ENCODE measurements around the gene SLC4A4. TPM values are rescaled to one million over a fixed set of nuclear protein-coding genes. Genes with fewer than 3 reads are reported as not detected.

The SLC4A4 gene
- total RNA-seq, 2 donors from 2014 or later, result 1.8 TPM

DNA sequence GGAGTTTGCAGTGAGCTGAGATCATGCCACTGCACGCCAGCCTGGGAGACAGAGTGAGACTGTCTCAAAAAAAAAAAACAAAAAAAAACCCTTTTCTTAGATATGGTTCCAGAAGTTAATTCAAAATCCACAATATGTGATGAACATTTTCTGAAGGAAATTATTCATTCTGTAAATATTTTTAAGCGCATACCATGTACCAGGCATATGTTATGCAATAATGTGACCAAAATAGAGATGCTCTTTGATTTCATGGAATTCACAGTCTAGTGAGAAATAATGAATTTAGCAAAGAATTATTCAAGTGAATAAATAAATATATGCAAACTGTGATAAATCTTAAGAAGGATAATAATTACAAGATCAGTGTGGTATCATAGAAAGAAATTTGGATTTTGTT is 270.3 kb downstream of the SLC4A4 start:
- no peak for ATAC-seq (ENCODE audit: insufficient number of reproducible peaks, low FRiP score, low read depth)
- Histone ChIP-seq H3K36me3 (no peaks in the 10 kb centered on the region), H3K9me3 (no peaks in the 10 kb centered on the region), H3K27ac (no peak overlapping the region), H3K4me1 (ENCODE audit: control insufficient read depth in 1 of 2, low read depth in 2 of 2) (no peaks in the 10 kb centered on the region), H3K4me3 (no peak overlapping the region), H3K27me3 (replicated peaks; ENCODE audit: insufficient read depth) (no peaks in the 10 kb centered on the region)
- no peak for TF ChIP-seq CTCF (IDR thresholded peaks at IDR 0.05)
- DNase-seq (ENCODE audit: low spot score), result no peak

- H3K27ac ChIP-seq, result no peak overlapping the region
- ATAC-seq (ENCODE audit: insufficient number of reproducible peaks, low FRiP score, low read depth), result no peak
Observed at GRCh38 chr4:71609651-71610050, 270.8 kb downstream of the SLC4A4 start.

DNA sequence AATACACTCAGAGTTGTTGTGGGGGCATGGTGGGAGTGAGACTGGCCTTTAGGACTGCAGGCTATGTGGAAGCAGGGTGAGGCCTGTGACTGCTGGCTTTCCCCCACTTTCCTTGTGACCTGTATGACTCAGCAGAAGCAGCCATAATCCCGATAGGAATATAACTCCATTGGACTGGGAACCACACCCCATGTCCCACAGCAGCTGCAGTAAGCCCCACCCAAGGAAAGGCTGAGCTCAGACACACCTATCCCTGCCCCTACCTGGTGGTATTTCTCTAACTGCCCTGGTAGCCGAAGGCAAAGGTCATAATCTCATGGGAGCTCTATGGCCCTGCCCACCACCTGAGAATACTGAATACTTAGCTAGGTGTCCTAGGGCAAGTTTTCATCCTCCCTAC is 275.8 kb downstream of the SLC4A4 start:
- ATAC-seq (ENCODE audit: insufficient number of reproducible peaks, low FRiP score, low read depth) (no peak), DNase-seq (ENCODE audit: low spot score) (no peak)
- Histone ChIP-seq H3K36me3 (no peaks in the 10 kb centered on the region), H3K4me1 (ENCODE audit: control insufficient read depth in 1 of 2, low read depth in 2 of 2) (no peaks in the 10 kb centered on the region), H3K4me3 (no peak overlapping the region), H3K27me3 (replicated peaks; ENCODE audit: insufficient read depth) (no peaks in the 10 kb centered on the region), H3K9me3 (no peaks in the 10 kb centered on the region), H3K27ac (no peak overlapping the region)
- TF ChIP-seq CTCF (IDR thresholded peaks at IDR 0.05), result no peak

More at GRCh38 chr4:71609651-71610050, 270.8 kb downstream of the SLC4A4 start:
- no peaks in the 10 kb centered on the region for H3K4me1 ChIP-seq (ENCODE audit: control insufficient read depth in 1 of 2, low read depth in 2 of 2)
- H3K36me3 ChIP-seq, result no peaks in the 10 kb centered on the region
- H3K27me3 ChIP-seq (replicated peaks; ENCODE audit: insufficient read depth), result no peaks in the 10 kb centered on the region
- H3K9me3 ChIP-seq, result no peaks in the 10 kb centered on the region
- no peak for DNase-seq (ENCODE audit: low spot score)
- no peak overlapping the region for H3K4me3 ChIP-seq
- TF ChIP-seq CTCF (IDR thresholded peaks at IDR 0.05), result no peak

DNA sequence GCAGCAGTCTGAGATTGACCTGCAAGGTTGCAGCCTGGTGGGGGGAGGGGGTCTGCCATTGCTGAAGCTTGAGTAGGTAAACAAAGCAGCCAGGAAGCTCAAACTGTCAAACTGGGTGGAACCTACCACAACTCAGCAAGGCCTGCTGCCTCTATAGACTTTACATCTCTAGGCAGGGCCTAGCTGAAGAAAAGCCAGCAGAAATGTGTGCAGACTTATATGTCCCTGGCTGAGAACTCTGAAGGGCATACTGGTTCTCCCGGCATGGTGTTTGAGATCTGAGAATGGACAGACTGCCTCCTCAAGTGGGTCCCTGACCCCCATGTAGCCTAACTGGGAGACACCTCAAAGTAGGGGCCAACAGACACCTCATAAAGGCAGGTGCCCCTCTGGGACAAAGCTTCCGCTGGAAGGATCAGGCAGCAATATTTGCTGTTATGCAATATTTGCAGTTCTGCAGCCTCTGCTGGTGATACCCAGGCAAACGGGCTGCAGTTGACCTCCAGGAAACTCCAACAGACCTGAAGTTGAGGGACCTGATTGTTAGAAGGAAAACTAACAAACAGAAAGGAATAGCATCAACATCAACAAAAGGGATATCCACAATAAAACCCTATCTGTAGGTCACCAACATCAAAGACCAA is 277.5 kb downstream of the SLC4A4 start:
- DNase-seq (ENCODE audit: low spot score) (no peak), ATAC-seq (ENCODE audit: insufficient number of reproducible peaks, low FRiP score, low read depth) (no peak)
- Histone ChIP-seq H3K4me3 (no peak overlapping the region), H3K36me3 (no peaks in the 10 kb centered on the region), H3K4me1 (ENCODE audit: control insufficient read depth in 1 of 2, low read depth in 2 of 2) (no peaks in the 10 kb centered on the region), H3K27ac (no peak overlapping the region), H3K9me3 (no peaks in the 10 kb centered on the region), H3K27me3 (replicated peaks; ENCODE audit: insufficient read depth) (no peaks in the 10 kb centered on the region)
- TF ChIP-seq CTCF (IDR thresholded peaks at IDR 0.05), result no peak
